WERI-Rb-1 (cell line): ENCODE results near the gene DCLK2.

Experiments
- DNase-seq: peaks from one replicate; pipeline ENCODE4 v3.0.0-alpha.2; 2020
- H3K27ac ChIP-seq: fragments of 250-450 bp; sonication (Bioruptor Pico); 2 replicates; pipeline ENCODE4 v1.5.1; 2020; ENCODE audit warnings: mild to moderate bottlenecking, moderate library complexity
- H3K27me3 ChIP-seq: fragments of 250-450 bp; sonication (Bioruptor Pico); 2 replicates; pipeline ENCODE4 v1.5.1; 2021; ENCODE audit warnings: mild to moderate bottlenecking, low read depth, moderate library complexity; ENCODE audit not compliant: insufficient read depth, severe bottlenecking
- H3K36me3 ChIP-seq: fragments of 250-450 bp; sonication (Bioruptor Pico); 2 replicates; pipeline ENCODE4 v1.5.1; 2020; ENCODE audit warnings: mild to moderate bottlenecking, moderate library complexity
- H3K4me3 ChIP-seq: 2 replicates; pipeline ENCODE4 v1.5.1; 2011; ENCODE audit warnings: low read depth, mild to moderate bottlenecking, control low read depth, low read length
- H3K9me3 ChIP-seq: fragments of 250-450 bp; sonication (Bioruptor Pico); 2 replicates; pipeline ENCODE4 v1.5.1; 2021; ENCODE audit warnings: mild to moderate bottlenecking, moderate library complexity; ENCODE audit not compliant: severe bottlenecking
- CTCF ChIP-seq: IDR thresholded peaks from 2 replicates; pipeline ENCODE4 v1.5.1; 2011; ENCODE audit warnings: low read depth, mild to moderate bottlenecking, control low read depth, inconsistent platforms, low read length

The DCLK2 gene

GRCh38 chr4:150089732-150090131 is 11.5 kb downstream of the DCLK2 start:
- H3K27me3 ChIP-seq = no peaks in the 10 kb centered on the region
- no peak for DNase-seq
- no peaks in the 10 kb centered on the region for H3K36me3 ChIP-seq
- H3K27ac ChIP-seq = no peak overlapping the region
- TF ChIP-seq CTCF = no peak
- H3K9me3 ChIP-seq = no peaks in the 10 kb centered on the region
- no peak overlapping the region for H3K4me3 ChIP-seq

GRCh38 chr4:150090836-150091235 is 12.6 kb downstream of the DCLK2 start:
- Histone ChIP-seq H3K36me3 (no peaks in the 10 kb centered on the region), H3K27ac (no peak overlapping the region), H3K4me3 (no peak overlapping the region), H3K27me3 (no peaks in the 10 kb centered on the region), H3K9me3 (no peaks in the 10 kb centered on the region)
- no peak for TF ChIP-seq CTCF
- no peak for DNase-seq

GRCh38 chr4:150094676-150095075 is 16.4 kb downstream of the DCLK2 start:
- H3K9me3 ChIP-seq = no peaks in the 10 kb centered on the region
- H3K4me3 ChIP-seq = no peak overlapping the region
- DNase-seq = no peak
- no peak for TF ChIP-seq CTCF
- no peak overlapping the region for H3K27ac ChIP-seq
- no peaks in the 10 kb centered on the region for H3K27me3 ChIP-seq
- no peaks in the 10 kb centered on the region for H3K36me3 ChIP-seq

GRCh38 chr4:150096625-150097024 is 18.4 kb downstream of the DCLK2 start:
- Histone ChIP-seq H3K36me3 (no peaks in the 10 kb centered on the region), H3K27me3 (no peaks in the 10 kb centered on the region), H3K4me3 (no peak overlapping the region), H3K27ac (no peak overlapping the region), H3K9me3 (no peaks in the 10 kb centered on the region)
- no peak for TF ChIP-seq CTCF
- no peak for DNase-seq

- no peaks in the 10 kb centered on the region for H3K9me3 ChIP-seq
- no peak for DNase-seq
- H3K4me3 ChIP-seq = no peak overlapping the region
- no peak for TF ChIP-seq CTCF
- H3K27me3 ChIP-seq = no peaks in the 10 kb centered on the region
- no peaks in the 10 kb centered on the region for H3K36me3 ChIP-seq
- no peak overlapping the region for H3K27ac ChIP-seq
Observed at GRCh38 chr4:150098214-150098613, 20.0 kb downstream of the DCLK2 start.

GRCh38 chr4:150104404-150105027 is 26.3 kb downstream of the DCLK2 start:
- H3K27ac ChIP-seq = no peak overlapping the region
- H3K4me3 ChIP-seq = no peak overlapping the region
- no peaks in the 10 kb centered on the region for H3K9me3 ChIP-seq
- no peaks in the 10 kb centered on the region; the same call in 1 of the 2 replicates for H3K36me3 ChIP-seq
- no peaks in the 10 kb centered on the region for H3K27me3 ChIP-seq
- no peak for TF ChIP-seq CTCF
- no peak for DNase-seq
